ENCODE measurements around the gene C3orf52. TPM values are rescaled to one million over a fixed set of nuclear protein-coding genes. Genes with fewer than 3 reads are reported as not detected.
A peak's percentile ranks its signal among the peaks of the same experiment; 100 is the strongest.

C3orf52 gene
- total and polyA plus RNA-seq, 10 of the 15 experiments (the other 5 are each of a cell fraction or from before 2014, with no cell fraction given), result 0.15 to 1.9 (median 0.73) TPM

DNA sequence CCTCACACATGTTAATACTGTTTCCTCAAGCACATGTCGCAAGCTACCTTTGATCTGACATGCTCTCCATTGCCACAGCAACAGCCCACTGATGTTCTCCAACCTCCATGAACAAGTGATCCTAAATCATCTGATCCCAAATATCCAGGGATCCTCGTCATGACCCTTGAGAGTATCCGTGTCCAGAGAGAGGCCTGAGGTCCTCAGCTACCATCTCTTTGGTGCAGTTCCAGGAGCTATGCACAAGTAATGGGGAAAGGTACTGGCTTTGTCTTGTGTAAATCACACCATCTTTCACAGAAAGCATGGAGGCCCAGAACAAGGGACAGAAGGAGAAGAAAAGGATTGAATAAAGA, 44.4 kb downstream of the C3orf52 start (continued):
- 0 out of 3 replicates have a peak, but pooled peaks have one; percentile 52 for TF ChIP-seq POU2F2 (IDR thresholded peaks at IDR 0.05; ENCODE audit: borderline replicate concordance, low read depth, low read length)
- TF ChIP-seq, protein P1, sequence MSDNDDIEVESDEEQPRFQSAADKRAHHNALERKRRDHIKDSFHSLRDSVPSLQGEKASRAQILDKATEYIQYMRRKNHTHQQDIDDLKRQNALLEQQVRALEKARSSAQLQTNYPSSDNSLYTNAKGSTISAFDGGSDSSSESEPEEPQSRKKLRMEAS (IDR thresholded peaks at IDR 0.05; ENCODE audit: low read depth, low read length), result 0 out of 2 replicates have a peak, but pooled peaks have one; percentile 35
- TF ChIP-seq ETV6 (conservative IDR thresholded peaks at IDR 0.05 in 1 of 2, IDR thresholded peaks at IDR 0.05 in 1 of 2; ENCODE audit: borderline replicate concordance in 1 of 2, low read depth in 1 of 2), result no peak
- TF ChIP-seq, protein P2, sequence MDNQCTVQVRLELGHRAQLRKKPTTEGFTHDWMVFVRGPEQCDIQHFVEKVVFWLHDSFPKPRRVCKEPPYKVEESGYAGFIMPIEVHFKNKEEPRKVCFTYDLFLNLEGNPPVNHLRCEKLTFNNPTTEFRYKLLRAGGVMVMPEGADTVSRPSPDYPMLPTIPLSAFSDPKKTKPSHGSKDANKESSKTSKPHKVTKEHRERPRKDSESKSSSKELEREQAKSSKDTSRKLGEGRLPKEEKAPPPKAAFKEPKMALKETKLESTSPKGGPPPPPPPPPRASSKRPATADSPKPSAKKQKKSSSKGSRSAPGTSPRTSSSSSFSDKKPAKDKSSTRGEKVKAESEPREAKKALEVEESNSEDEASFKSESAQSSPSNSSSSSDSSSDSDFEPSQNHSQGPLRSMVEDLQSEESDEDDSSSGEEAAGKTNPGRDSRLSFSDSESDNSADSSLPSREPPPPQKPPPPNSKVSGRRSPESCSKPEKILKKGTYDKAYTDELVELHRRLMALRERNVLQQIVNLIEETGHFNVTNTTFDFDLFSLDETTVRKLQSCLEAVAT (IDR thresholded peaks at IDR 0.05), result peak; percentile 85
- peak; percentile 77 for TF ChIP-seq BACH1 (IDR thresholded peaks at IDR 0.05; ENCODE audit: borderline replicate concordance)
- no peak for TF ChIP-seq EED (IDR thresholded peaks at IDR 0.05; ENCODE audit: low read depth)
- peak; percentile 84 for TF ChIP-seq POLR2AphosphoS5 (IDR thresholded peaks at IDR 0.05; ENCODE audit: low read length)
- 0 out of 2 replicates have a peak, but pooled peaks have one; percentile 21 for TF ChIP-seq CHD1 (IDR thresholded peaks at IDR 0.05; ENCODE audit: low read depth, low read length)
- 0 out of 2 replicates have a peak, but pooled peaks have one; percentile 6 for TF ChIP-seq IRF4 (IDR thresholded peaks at IDR 0.05; ENCODE audit: low read depth, low read length)
- TF ChIP-seq, protein P3, sequence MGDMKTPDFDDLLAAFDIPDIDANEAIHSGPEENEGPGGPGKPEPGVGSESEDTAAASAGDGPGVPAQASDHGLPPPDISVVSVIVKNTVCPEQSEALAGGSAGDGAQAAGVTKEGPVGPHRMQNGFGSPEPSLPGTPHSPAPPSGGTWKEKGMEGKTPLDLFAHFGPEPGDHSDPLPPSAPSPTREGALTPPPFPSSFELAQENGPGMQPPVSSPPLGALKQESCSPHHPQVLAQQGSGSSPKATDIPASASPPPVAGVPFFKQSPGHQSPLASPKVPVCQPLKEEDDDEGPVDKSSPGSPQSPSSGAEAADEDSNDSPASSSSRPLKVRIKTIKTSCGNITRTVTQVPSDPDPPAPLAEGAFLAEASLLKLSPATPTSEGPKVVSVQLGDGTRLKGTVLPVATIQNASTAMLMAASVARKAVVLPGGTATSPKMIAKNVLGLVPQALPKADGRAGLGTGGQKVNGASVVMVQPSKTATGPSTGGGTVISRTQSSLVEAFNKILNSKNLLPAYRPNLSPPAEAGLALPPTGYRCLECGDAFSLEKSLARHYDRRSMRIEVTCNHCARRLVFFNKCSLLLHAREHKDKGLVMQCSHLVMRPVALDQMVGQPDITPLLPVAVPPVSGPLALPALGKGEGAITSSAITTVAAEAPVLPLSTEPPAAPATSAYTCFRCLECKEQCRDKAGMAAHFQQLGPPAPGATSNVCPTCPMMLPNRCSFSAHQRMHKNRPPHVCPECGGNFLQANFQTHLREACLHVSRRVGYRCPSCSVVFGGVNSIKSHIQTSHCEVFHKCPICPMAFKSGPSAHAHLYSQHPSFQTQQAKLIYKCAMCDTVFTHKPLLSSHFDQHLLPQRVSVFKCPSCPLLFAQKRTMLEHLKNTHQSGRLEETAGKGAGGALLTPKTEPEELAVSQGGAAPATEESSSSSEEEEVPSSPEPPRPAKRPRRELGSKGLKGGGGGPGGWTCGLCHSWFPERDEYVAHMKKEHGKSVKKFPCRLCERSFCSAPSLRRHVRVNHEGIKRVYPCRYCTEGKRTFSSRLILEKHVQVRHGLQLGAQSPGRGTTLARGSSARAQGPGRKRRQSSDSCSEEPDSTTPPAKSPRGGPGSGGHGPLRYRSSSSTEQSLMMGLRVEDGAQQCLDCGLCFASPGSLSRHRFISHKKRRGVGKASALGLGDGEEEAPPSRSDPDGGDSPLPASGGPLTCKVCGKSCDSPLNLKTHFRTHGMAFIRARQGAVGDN (IDR thresholded peaks at IDR 0.05), result peak; percentile 69
- TF ChIP-seq POLR2A (IDR thresholded peaks at IDR 0.05; ENCODE audit: low read depth, low read length), result peak; percentile 71
- TF ChIP-seq, protein P4, sequence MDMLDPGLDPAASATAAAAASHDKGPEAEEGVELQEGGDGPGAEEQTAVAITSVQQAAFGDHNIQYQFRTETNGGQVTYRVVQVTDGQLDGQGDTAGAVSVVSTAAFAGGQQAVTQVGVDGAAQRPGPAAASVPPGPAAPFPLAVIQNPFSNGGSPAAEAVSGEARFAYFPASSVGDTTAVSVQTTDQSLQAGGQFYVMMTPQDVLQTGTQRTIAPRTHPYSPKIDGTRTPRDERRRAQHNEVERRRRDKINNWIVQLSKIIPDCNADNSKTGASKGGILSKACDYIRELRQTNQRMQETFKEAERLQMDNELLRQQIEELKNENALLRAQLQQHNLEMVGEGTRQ (IDR thresholded peaks at IDR 0.05; ENCODE audit: borderline replicate concordance, low read depth, low read length), result no peak
- no peak for TF ChIP-seq SP1 (IDR thresholded peaks at IDR 0.05; ENCODE audit: low read depth, low read length)
